ENCODE results near the gene CAMTA1. TPM values are rescaled to one million over a fixed set of nuclear protein-coding genes. Genes with fewer than 3 reads are reported as not detected.

Gene CAMTA1
- total RNA-seq, 1 donor from 2014 or later: 69.9 TPM

GRCh38 chr1:7103361-7103782, 318.1 kb downstream of the CAMTA1 start:
- H3K27ac Mint-ChIP-seq: no peak overlapping the region
- H3K9me3 Mint-ChIP-seq: no peaks in the 10 kb centered on the region
- H3K4me1 Mint-ChIP-seq: no peaks in the 10 kb centered on the region
- DNase-seq: no peak
- no peak overlapping the region for H3K4me3 Mint-ChIP-seq
- no peaks in the 10 kb centered on the region for H3K36me3 Mint-ChIP-seq (ENCODE audit: low read depth)
- intact Hi-C loops (cut with micrococcal nuclease): no loop called here
- H3K27me3 Mint-ChIP-seq: no peaks in the 10 kb centered on the region

- no peak overlapping the region for H3K4me3 Mint-ChIP-seq
- no peaks in the 10 kb centered on the region for H3K4me1 Mint-ChIP-seq
- H3K27ac Mint-ChIP-seq: no peak overlapping the region
- DNase-seq: no peak
- no peaks in the 10 kb centered on the region for H3K36me3 Mint-ChIP-seq (ENCODE audit: low read depth)
- no peaks in the 10 kb centered on the region for H3K9me3 Mint-ChIP-seq
- intact Hi-C loops (cut with micrococcal nuclease): no loop called here
- no peaks in the 10 kb centered on the region for H3K27me3 Mint-ChIP-seq
Measured at GRCh38 chr1:7103874-7104273, 318.6 kb downstream of the CAMTA1 start.

- DNase-seq: no peak
- no peaks in the 10 kb centered on the region for H3K4me1 Mint-ChIP-seq
- no peaks in the 10 kb centered on the region for H3K27me3 Mint-ChIP-seq
- H3K36me3 Mint-ChIP-seq (ENCODE audit: low read depth): no peaks in the 10 kb centered on the region
- H3K27ac Mint-ChIP-seq: no peak overlapping the region
- H3K4me3 Mint-ChIP-seq: no peak overlapping the region
- no peaks in the 10 kb centered on the region for H3K9me3 Mint-ChIP-seq
- intact Hi-C loops (cut with micrococcal nuclease): no loop called here
Measured at GRCh38 chr1:7104339-7104738, 319.1 kb downstream of the CAMTA1 start.

- Mint-ChIP-seq H3K4me1 (no peaks in the 10 kb centered on the region), H3K27ac (no peak overlapping the region), H3K36me3 (ENCODE audit: low read depth) (no peaks in the 10 kb centered on the region), H3K27me3 (no peaks in the 10 kb centered on the region), H3K9me3 (no peaks in the 10 kb centered on the region), H3K4me3 (no peak overlapping the region)
- no peak for DNase-seq
- intact Hi-C loops (cut with micrococcal nuclease): no loop called here
Measured at GRCh38 chr1:7105269-7105668, 320.0 kb downstream of the CAMTA1 start.

GRCh38 chr1:7106442-7107108, 321.3 kb downstream of the CAMTA1 start:
- intact Hi-C loops (cut with micrococcal nuclease): no loop called here
- Mint-ChIP-seq H3K9me3 (no peaks in the 10 kb centered on the region), H3K27me3 (no peaks in the 10 kb centered on the region), H3K4me1 (no peaks in the 10 kb centered on the region), H3K27ac (no peak overlapping the region), H3K36me3 (ENCODE audit: low read depth) (no peaks in the 10 kb centered on the region), H3K4me3 (no peak overlapping the region)
- no peak for DNase-seq

- Mint-ChIP-seq H3K4me1 (no peaks in the 10 kb centered on the region), H3K4me3 (no peak overlapping the region), H3K36me3 (ENCODE audit: low read depth) (no peaks in the 10 kb centered on the region), H3K27me3 (no peaks in the 10 kb centered on the region), H3K9me3 (no peaks in the 10 kb centered on the region), H3K27ac (no peak overlapping the region)
- intact Hi-C loops (cut with micrococcal nuclease): no loop called here
- no peak for DNase-seq
Measured at GRCh38 chr1:7107109-7107830, 322.0 kb downstream of the CAMTA1 start.

GRCh38 chr1:7108251-7108650, 323.0 kb downstream of the CAMTA1 start:
- H3K27me3 Mint-ChIP-seq: no peaks in the 10 kb centered on the region
- no peak for DNase-seq
- no peaks in the 10 kb centered on the region for H3K4me1 Mint-ChIP-seq
- H3K27ac Mint-ChIP-seq: no peak overlapping the region
- no peaks in the 10 kb centered on the region for H3K9me3 Mint-ChIP-seq
- intact Hi-C loops (cut with micrococcal nuclease): no loop called here
- H3K4me3 Mint-ChIP-seq: no peak overlapping the region
- H3K36me3 Mint-ChIP-seq (ENCODE audit: low read depth): no peaks in the 10 kb centered on the region

GRCh38 chr1:7109901-7110300, 324.6 kb downstream of the CAMTA1 start:
- intact Hi-C loops (cut with micrococcal nuclease): no loop called here
- H3K36me3 Mint-ChIP-seq (ENCODE audit: low read depth): no peaks in the 10 kb centered on the region
- no peaks in the 10 kb centered on the region for H3K9me3 Mint-ChIP-seq
- H3K4me1 Mint-ChIP-seq: no peaks in the 10 kb centered on the region
- no peak overlapping the region for H3K27ac Mint-ChIP-seq
- no peak overlapping the region for H3K4me3 Mint-ChIP-seq
- H3K27me3 Mint-ChIP-seq: no peaks in the 10 kb centered on the region
- DNase-seq: no peak

GRCh38 chr1:7110321-7110720, 325.1 kb downstream of the CAMTA1 start:
- Mint-ChIP-seq H3K27ac (no peak overlapping the region), H3K4me1 (no peaks in the 10 kb centered on the region), H3K27me3 (no peaks in the 10 kb centered on the region), H3K36me3 (ENCODE audit: low read depth) (no peaks in the 10 kb centered on the region), H3K9me3 (no peaks in the 10 kb centered on the region), H3K4me3 (no peak overlapping the region)
- no peak for DNase-seq
- intact Hi-C loops (cut with micrococcal nuclease): no loop called here

GRCh38 chr1:7111853-7112252, 326.6 kb downstream of the CAMTA1 start:
- DNase-seq: no peak
- no peaks in the 10 kb centered on the region for H3K4me1 Mint-ChIP-seq
- no peak overlapping the region for H3K4me3 Mint-ChIP-seq
- no peaks in the 10 kb centered on the region for H3K9me3 Mint-ChIP-seq
- H3K27me3 Mint-ChIP-seq: no peaks in the 10 kb centered on the region
- intact Hi-C loops (cut with micrococcal nuclease): no loop called here
- no peak overlapping the region for H3K27ac Mint-ChIP-seq
- no peaks in the 10 kb centered on the region for H3K36me3 Mint-ChIP-seq (ENCODE audit: low read depth)

GRCh38 chr1:7113136-7113535, 327.9 kb downstream of the CAMTA1 start:
- Mint-ChIP-seq H3K36me3 (ENCODE audit: low read depth) (no peaks in the 10 kb centered on the region), H3K9me3 (no peaks in the 10 kb centered on the region)
- intact Hi-C loops (cut with micrococcal nuclease): no loop called here

GRCh38 chr1:7113822-7114221, 328.6 kb downstream of the CAMTA1 start:
- Mint-ChIP-seq H3K27ac (no peak overlapping the region), H3K27me3 (no peaks in the 10 kb centered on the region), H3K4me3 (no peak overlapping the region), H3K36me3 (ENCODE audit: low read depth) (no peaks in the 10 kb centered on the region), H3K9me3 (no peaks in the 10 kb centered on the region), H3K4me1 (no peaks in the 10 kb centered on the region)
- no peak for DNase-seq
- intact Hi-C loops (cut with micrococcal nuclease): no loop called here

More at GRCh38 chr1:7113136-7113535, 327.9 kb downstream of the CAMTA1 start:
- no peak for DNase-seq
- Mint-ChIP-seq H3K27ac (no peak overlapping the region), H3K4me3 (no peak overlapping the region), H3K27me3 (no peaks in the 10 kb centered on the region), H3K4me1 (no peaks in the 10 kb centered on the region)

- intact Hi-C loops (cut with micrococcal nuclease): no loop called here
- Mint-ChIP-seq H3K27me3 (no peaks in the 10 kb centered on the region), H3K4me1 (no peaks in the 10 kb centered on the region), H3K9me3 (no peaks in the 10 kb centered on the region), H3K4me3 (no peak overlapping the region), H3K27ac (no peak overlapping the region), H3K36me3 (ENCODE audit: low read depth) (no peaks in the 10 kb centered on the region)
- DNase-seq: no peak
Measured at GRCh38 chr1:7116001-7116400, 330.7 kb downstream of the CAMTA1 start.

- intact Hi-C loops (cut with micrococcal nuclease): no loop called here
- no peak overlapping the region for H3K27ac Mint-ChIP-seq
- no peak for DNase-seq
- no peaks in the 10 kb centered on the region for H3K36me3 Mint-ChIP-seq (ENCODE audit: low read depth)
- no peaks in the 10 kb centered on the region for H3K4me1 Mint-ChIP-seq
- no peak overlapping the region for H3K4me3 Mint-ChIP-seq
- H3K27me3 Mint-ChIP-seq: no peaks in the 10 kb centered on the region
- no peaks in the 10 kb centered on the region for H3K9me3 Mint-ChIP-seq
Measured at GRCh38 chr1:7117399-7118281, 332.4 kb downstream of the CAMTA1 start.
